Panc1 (cell line): ENCODE data around the gene DMRT2. TPM values are rescaled to one million over a fixed set of nuclear protein-coding genes. Genes with fewer than 3 reads are reported as not detected.
A peak's percentile ranks its signal among the peaks of the same experiment; 100 is the strongest.

Source experiments
- ATAC-seq: fragments of 200-7000 bp; cut with Tn5 transposase; 2 replicates; pipeline ENCODE4 v1.9.1; 2020; ENCODE audit warnings: mild to moderate bottlenecking, moderate library complexity
- BruUV-seq: library from RNA; stranded (reverse); fragments of 400-500 nt; replicated peaks from 2 replicates; lab custom pipeline; 2021; lab: Mats Ljungman, UMichigan
- CTCF ChIA-PET: fragments of 300-600 bp; sonication (Branson Sonifier 250); formaldehyde crosslinking; loops from one replicate; lab custom pipeline; 2022; ENCODE audit warnings: antibody characterized with exemption; lab: Charles Lee
- POLR2A ChIA-PET: fragments of 300-600 bp; sonication (Branson Sonifier 250); formaldehyde crosslinking; loops from one replicate; lab custom pipeline; 2022; ENCODE audit warnings: antibody characterized with exemption; lab: Charles Lee
- DNase-seq: peaks from one replicate; pipeline ENCODE4 v3.0.0-alpha.2; 2010; ENCODE audit warnings: low read depth, low spot score
- H3K27ac ChIP-seq: 2 replicates; pipeline ENCODE4 v1.5.1; 2011; ENCODE audit warnings: mild to moderate bottlenecking, low read length, inconsistent platforms
- H3K27me3 ChIP-seq: fragments of 200-500 bp; sonication (Bioruptor generic); 2 replicates; pipeline ENCODE4 v1.6.0; 2014; ENCODE audit warnings: low read length, inconsistent platforms; ENCODE audit not compliant: control insufficient read depth, insufficient read depth
- H3K36me3 ChIP-seq: fragments of 200-500 bp; sonication (Bioruptor generic); 2 replicates; pipeline ENCODE4 v1.5.1; 2014; ENCODE audit warnings: inconsistent platforms, mild to moderate bottlenecking, low read length, moderate library complexity; ENCODE audit not compliant: control insufficient read depth, insufficient read depth
- H3K4me1 ChIP-seq: 2 replicates; pipeline ENCODE4 v1.5.1; 2011; ENCODE audit warnings: inconsistent platforms, mild to moderate bottlenecking, low read length, moderate library complexity; ENCODE audit not compliant: control insufficient read depth, insufficient read depth
- H3K4me3 ChIP-seq, 2 experiments: 2 replicates each; pipeline ENCODE4 v1.5.1; 2011 to 2012; ENCODE audit warnings: low read depth in 2 of 2, low read length in 2 of 2, mild to moderate bottlenecking in 2 of 2, inconsistent platforms in 1 of 2, moderate library complexity in 1 of 2
- H3K9me3 ChIP-seq: fragments of 200-500 bp; sonication (Bioruptor generic); 2 replicates; pipeline ENCODE4 v1.5.1; 2014; ENCODE audit warnings: low read depth, mild to moderate bottlenecking, inconsistent platforms, low read length, moderate library complexity; ENCODE audit not compliant: control insufficient read depth, insufficient read depth
- CTCF ChIP-seq: fragments of 450-650 bp; IDR thresholded peaks from 2 replicates; pipeline ENCODE4 v1.5.1; 2017; ENCODE audit warnings: mild to moderate bottlenecking
- POLR2AphosphoS5 ChIP-seq: IDR thresholded peaks from 2 replicates; pipeline ENCODE4 v1.6.1; 2012; ENCODE audit warnings: mild to moderate bottlenecking, low read depth, low read length, moderate library complexity
- SIN3A ChIP-seq: IDR thresholded peaks from 2 replicates; pipeline ENCODE4 v1.6.1; 2012; ENCODE audit warnings: low read depth, mild to moderate bottlenecking, low read length, moderate library complexity, borderline replicate concordance; ENCODE audit not compliant: insufficient read depth
- TCF7L2 ChIP-seq: IDR thresholded peaks from 2 replicates; pipeline ENCODE4 v1.6.1; 2011; ENCODE audit warnings: mild to moderate bottlenecking, low read depth, low read length, inconsistent platforms
- in situ Hi-C: cut with HindIII; loops from 2 replicates; pipeline ENCODE4 v1.10.0; 2016; ENCODE audit warnings: low sequenced_read_pairs, low pct_unique_long_range_greater_than_20kb
- intact Hi-C: fragments of 100-400 bp; cut with micrococcal nuclease; formaldehyde crosslinking; loops from one replicate; pipeline ENCODE4 v1.10.0; 2022; ENCODE audit not compliant: unreplicated experiment
- total RNA-seq: library from RNA; stranded (reverse); gene quantifications from one replicate; pipeline ENCODE4 v1.2.1, GENCODE V29; 2021; ENCODE audit not compliant: unreplicated experiment
- TF ChIP-seq, protein P1 (sequence below), 2 experiments: IDR thresholded peaks; 2 replicates each; pipeline ENCODE4 v1.6.1; 2011 to 2012; ENCODE audit warnings: low read depth in 2 of 2, control low read depth in 1 of 2, low read length in 1 of 2, mild to moderate bottlenecking in 1 of 2, moderate library complexity in 1 of 2; ENCODE audit not compliant: insufficient read depth in 1 of 2

DMRT2 gene
- total RNA-seq, 1 experiment from 2014 or later = not detected

DNA sequence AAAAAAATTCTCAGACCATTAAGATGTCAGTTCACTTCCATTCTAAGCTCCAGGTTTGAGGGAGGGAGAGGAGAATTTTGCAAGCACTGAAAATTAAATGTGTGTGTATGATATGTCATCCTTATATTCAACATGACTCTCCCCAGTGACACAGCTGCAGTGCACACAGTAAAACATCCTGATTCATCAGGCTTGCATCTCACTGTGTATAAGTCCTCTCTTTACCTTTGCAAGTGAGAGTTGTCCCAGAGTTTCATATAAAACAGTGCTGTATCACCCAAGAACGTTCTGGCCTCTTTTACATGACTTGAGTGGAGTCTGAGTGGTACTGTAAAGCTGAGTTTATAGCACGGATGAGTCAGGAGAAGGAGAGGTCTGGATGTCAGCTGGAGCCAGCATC lies 50.0 kb downstream of the DMRT2 start:
- ChIA-PET POLR2A (no interaction called here), CTCF (no interaction called here)
- H3K4me3 ChIP-seq = no peak overlapping the region
- H3K27me3 ChIP-seq = no peaks in the 10 kb centered on the region
- no TSS peak for BruUV-seq
- in situ Hi-C loops = no loop called here
- intact Hi-C loops = no loop called here
- TF ChIP-seq TCF7L2 (no peak), POLR2AphosphoS5 (no peak)
- TF ChIP-seq, protein P1, sequence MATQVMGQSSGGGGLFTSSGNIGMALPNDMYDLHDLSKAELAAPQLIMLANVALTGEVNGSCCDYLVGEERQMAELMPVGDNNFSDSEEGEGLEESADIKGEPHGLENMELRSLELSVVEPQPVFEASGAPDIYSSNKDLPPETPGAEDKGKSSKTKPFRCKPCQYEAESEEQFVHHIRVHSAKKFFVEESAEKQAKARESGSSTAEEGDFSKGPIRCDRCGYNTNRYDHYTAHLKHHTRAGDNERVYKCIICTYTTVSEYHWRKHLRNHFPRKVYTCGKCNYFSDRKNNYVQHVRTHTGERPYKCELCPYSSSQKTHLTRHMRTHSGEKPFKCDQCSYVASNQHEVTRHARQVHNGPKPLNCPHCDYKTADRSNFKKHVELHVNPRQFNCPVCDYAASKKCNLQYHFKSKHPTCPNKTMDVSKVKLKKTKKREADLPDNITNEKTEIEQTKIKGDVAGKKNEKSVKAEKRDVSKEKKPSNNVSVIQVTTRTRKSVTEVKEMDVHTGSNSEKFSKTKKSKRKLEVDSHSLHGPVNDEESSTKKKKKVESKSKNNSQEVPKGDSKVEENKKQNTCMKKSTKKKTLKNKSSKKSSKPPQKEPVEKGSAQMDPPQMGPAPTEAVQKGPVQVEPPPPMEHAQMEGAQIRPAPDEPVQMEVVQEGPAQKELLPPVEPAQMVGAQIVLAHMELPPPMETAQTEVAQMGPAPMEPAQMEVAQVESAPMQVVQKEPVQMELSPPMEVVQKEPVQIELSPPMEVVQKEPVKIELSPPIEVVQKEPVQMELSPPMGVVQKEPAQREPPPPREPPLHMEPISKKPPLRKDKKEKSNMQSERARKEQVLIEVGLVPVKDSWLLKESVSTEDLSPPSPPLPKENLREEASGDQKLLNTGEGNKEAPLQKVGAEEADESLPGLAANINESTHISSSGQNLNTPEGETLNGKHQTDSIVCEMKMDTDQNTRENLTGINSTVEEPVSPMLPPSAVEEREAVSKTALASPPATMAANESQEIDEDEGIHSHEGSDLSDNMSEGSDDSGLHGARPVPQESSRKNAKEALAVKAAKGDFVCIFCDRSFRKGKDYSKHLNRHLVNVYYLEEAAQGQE (IDR thresholded peaks at IDR 0.05; ENCODE audit: insufficient read depth in 1 of 2, low read depth in 2 of 2, low read length in 1 of 2) = no peak
- no peaks in the 10 kb centered on the region for H3K36me3 ChIP-seq
- H3K9me3 ChIP-seq = no peaks in the 10 kb centered on the region
- H3K27ac ChIP-seq = no peak overlapping the region
- H3K4me1 ChIP-seq = no peaks in the 10 kb centered on the region
- ATAC-seq (no peak), DNase-seq (no peak)

GRCh38 chr9:1100945-1101344 lies 50.8 kb downstream of the DMRT2 start:
- Histone ChIP-seq H3K36me3 (no peaks in the 10 kb centered on the region), H3K27me3 (no peaks in the 10 kb centered on the region), H3K4me1 (no peaks in the 10 kb centered on the region), H3K9me3 (no peaks in the 10 kb centered on the region), H3K4me3 (no peak overlapping the region), H3K27ac (no peak overlapping the region)
- ATAC-seq (no peak; the same call in 1 of the 2 replicates), DNase-seq (no peak)
- CTCF ChIA-PET = no interaction called here
- TF ChIP-seq SIN3A = no peak
- peak; percentile 48 for TF ChIP-seq CTCF
- intact Hi-C loops (no loop called here), in situ Hi-C loops (no loop called here)
- BruUV-seq = no TSS peak
- POLR2A ChIA-PET = no interaction called here

DNA sequence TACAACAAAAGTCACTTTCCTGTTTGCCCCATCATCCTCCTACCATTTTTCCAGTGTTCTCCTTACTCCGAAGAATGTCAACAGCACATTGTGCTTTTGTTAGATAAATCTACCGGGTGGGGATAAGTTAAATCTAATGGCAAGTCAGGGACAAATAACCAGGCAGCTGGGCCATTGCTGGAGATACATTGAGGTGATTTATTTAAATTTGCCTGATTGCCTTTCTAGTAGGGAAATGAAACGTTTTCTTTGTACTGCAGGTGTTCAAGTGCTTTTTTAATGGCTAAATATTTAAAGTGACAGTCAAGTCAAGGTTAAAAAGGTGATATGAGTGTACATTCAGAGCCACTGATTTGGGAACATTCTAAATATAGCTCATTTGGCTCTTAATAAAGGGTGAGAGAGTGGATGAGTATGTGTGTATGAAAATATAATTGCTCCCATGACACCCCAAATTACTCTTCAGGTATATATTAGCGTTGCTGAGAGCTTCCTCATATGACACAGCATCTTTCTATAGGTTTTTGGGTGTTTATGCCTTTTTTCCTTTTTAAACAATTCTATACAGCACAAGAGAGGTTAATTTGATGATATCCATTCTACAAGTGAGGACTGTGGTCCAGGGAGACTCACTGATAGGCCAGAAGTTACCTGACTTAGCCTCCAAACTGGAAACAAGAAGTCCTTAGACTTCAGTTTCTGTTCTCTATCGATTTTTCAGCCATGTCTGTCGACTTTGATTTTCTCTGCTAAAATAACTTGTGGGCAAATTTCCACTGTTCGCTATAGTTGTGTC lies 51.9 kb downstream of the DMRT2 start:
- CTCF ChIA-PET = no interaction called here
- intact Hi-C loops (no loop called here), in situ Hi-C loops (no loop called here)
- DNase-seq (no peak), ATAC-seq (no peak)
- H3K27ac ChIP-seq = no peak overlapping the region
- no peak overlapping the region for H3K4me3 ChIP-seq
- no peaks in the 10 kb centered on the region for H3K36me3 ChIP-seq
- H3K4me1 ChIP-seq = no peaks in the 10 kb centered on the region
- BruUV-seq = no TSS peak
- H3K27me3 ChIP-seq = no peaks in the 10 kb centered on the region
- no peaks in the 10 kb centered on the region for H3K9me3 ChIP-seq
- POLR2A ChIA-PET = no interaction called here
- TF ChIP-seq, protein P1 (IDR thresholded peaks at IDR 0.05; ENCODE audit: insufficient read depth in 1 of 2, low read depth in 2 of 2, low read length in 1 of 2) = no peak
- TF ChIP-seq TCF7L2 (no peak), POLR2AphosphoS5 (no peak), CTCF (no peak), SIN3A (no peak)
